WI38 (cell line): ENCODE results near the gene LSM6.

ENCODE experiments used
- H3K4me3 ChIP-seq: 2 replicates; pipeline ENCODE4 v1.5.1; 2011; ENCODE audit warnings: low read depth, mild to moderate bottlenecking, control low read depth, low read length
- CTCF ChIP-seq: IDR thresholded peaks from 2 replicates; pipeline ENCODE4 v1.5.1; 2012; ENCODE audit warnings: low read depth, mild to moderate bottlenecking, control low read depth, low read length

Gene LSM6

GRCh38 chr4:146186041-146186440 lies 10.5 kb downstream of the LSM6 start:
- H3K4me3 ChIP-seq = no peak overlapping the region
- no peak for TF ChIP-seq CTCF

- no peak overlapping the region for H3K4me3 ChIP-seq
- no peak for TF ChIP-seq CTCF
Observed at GRCh38 chr4:146186596-146186995, 11.1 kb downstream of the LSM6 start.

- no peak overlapping the region for H3K4me3 ChIP-seq
- TF ChIP-seq CTCF = no peak
Observed at GRCh38 chr4:146190456-146190855, 14.9 kb downstream of the LSM6 start.

GRCh38 chr4:146191766-146192458 lies 16.4 kb downstream of the LSM6 start:
- no peak overlapping the region for H3K4me3 ChIP-seq
- no peak for TF ChIP-seq CTCF

- H3K4me3 ChIP-seq = no peak overlapping the region
- no peak for TF ChIP-seq CTCF
Observed at GRCh38 chr4:146193628-146194027, 18.1 kb downstream of the LSM6 start.

- no peak overlapping the region for H3K4me3 ChIP-seq
- no peak for TF ChIP-seq CTCF
Observed at GRCh38 chr4:146194212-146194611, 18.7 kb downstream of the LSM6 start.

- H3K4me3 ChIP-seq = no peak overlapping the region
- TF ChIP-seq CTCF = no peak
Observed at GRCh38 chr4:146202665-146203064, 27.1 kb downstream of the LSM6 start.
